Lower leg skin (tissue), 3 donors: ENCODE measurements around the gene SYT8.

Experiments used
- POLR2A ChIP-seq, 2 donors: fragments of 450-650 bp; IDR thresholded peaks; one replicate each; pipeline ENCODE4 v1.6.1; 2016 to 2017; ENCODE audit warnings: antibody characterized with exemption in 2 of 2, mild to moderate bottlenecking in 1 of 2, moderate library complexity in 1 of 2
- TF ChIP-seq, protein P1 (sequence below), 3 donors: fragments of 450-650 bp; IDR thresholded peaks; one replicate each; pipeline ENCODE4 v1.5.1; 2016; ENCODE audit warnings: antibody characterized with exemption in 3 of 3, mild to moderate bottlenecking in 3 of 3, moderate library complexity in 2 of 3

DNA sequence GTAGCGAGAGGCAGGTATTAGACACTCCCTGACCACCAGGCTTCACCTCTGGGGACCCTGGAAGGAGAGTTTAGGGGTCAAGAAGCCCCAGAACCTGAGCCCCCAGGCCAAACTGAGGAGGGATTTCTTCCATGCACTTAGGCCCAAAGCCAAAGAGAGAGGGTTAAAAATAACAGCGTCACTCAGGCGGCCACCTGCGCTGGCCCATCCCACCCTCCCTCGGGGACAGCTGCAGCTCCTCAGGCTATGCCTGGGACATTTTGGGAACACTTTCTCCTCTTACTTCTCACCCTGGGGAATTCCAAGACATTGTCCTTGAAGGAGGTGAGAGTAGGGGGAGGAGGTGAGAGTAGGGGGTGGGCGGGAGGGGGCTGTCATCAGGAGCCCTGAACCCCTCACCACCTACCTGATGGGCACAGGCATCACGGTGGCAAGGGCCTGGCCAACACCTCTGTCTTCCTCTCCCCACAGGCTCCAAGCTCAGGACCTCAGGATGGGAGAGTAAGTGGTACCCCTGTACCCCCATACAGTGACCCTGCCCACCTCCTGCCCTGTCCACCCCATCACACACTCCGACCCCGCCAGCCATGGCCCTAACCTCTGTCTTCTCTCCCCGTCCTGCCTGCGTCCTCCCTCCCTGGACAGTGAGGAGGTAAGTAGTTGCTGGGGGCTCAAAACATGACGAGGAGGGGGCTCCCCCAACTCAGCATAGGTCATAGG lies 4.6 kb downstream of the SYT8 start:
- TF ChIP-seq, protein P1, sequence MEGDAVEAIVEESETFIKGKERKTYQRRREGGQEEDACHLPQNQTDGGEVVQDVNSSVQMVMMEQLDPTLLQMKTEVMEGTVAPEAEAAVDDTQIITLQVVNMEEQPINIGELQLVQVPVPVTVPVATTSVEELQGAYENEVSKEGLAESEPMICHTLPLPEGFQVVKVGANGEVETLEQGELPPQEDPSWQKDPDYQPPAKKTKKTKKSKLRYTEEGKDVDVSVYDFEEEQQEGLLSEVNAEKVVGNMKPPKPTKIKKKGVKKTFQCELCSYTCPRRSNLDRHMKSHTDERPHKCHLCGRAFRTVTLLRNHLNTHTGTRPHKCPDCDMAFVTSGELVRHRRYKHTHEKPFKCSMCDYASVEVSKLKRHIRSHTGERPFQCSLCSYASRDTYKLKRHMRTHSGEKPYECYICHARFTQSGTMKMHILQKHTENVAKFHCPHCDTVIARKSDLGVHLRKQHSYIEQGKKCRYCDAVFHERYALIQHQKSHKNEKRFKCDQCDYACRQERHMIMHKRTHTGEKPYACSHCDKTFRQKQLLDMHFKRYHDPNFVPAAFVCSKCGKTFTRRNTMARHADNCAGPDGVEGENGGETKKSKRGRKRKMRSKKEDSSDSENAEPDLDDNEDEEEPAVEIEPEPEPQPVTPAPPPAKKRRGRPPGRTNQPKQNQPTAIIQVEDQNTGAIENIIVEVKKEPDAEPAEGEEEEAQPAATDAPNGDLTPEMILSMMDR (IDR thresholded peaks at IDR 0.05): no peak
- TF ChIP-seq POLR2A (IDR thresholded peaks at IDR 0.05): no peak
